K562 (cell line): ENCODE data around the gene P2RX3. TPM values are rescaled to one million over a fixed set of nuclear protein-coding genes. Genes with fewer than 3 reads are reported as not detected.

Experiments
- ARID3B ChIP-seq: fragments of 250-450 bp; sonication (Bioruptor Pico); IDR thresholded peaks from 2 replicates; pipeline ENCODE4 v1.4.0; 2020; ENCODE audit warnings: borderline replicate concordance
- BRD9 ChIP-seq: fragments of 450-650 bp; IDR thresholded peaks from 2 replicates; pipeline ENCODE4 v1.6.1; 2018; ENCODE audit warnings: low read depth; ENCODE audit not compliant: partially characterized antibody
- EP300 ChIP-seq: IDR thresholded peaks from 2 replicates; pipeline ENCODE4 v1.6.1; 2012; ENCODE audit warnings: low read length, improper control_type of control experiment
- ETS1 ChIP-seq: conservative IDR thresholded peaks from 2 replicates; pipeline ENCODE4 v1.6.1; 2011; ENCODE audit warnings: low read depth, mild to moderate bottlenecking, low read length; ENCODE audit not compliant: control insufficient read depth
- ETS2 ChIP-seq: IDR thresholded peaks from 2 replicates; pipeline ENCODE4 v1.6.1; 2016; ENCODE audit warnings: borderline replicate concordance, missing genetic modification characterization, mild to moderate bottlenecking, moderate library complexity, missing compliant biosample characterization; ENCODE audit not compliant: poor library complexity, severe bottlenecking
- L3MBTL2 ChIP-seq: fragments of 450-650 bp; IDR thresholded peaks from 2 replicates; pipeline ENCODE4 v1.6.1; 2016; ENCODE audit warnings: mild to moderate bottlenecking, moderate library complexity
- MED1 ChIP-seq: sonication (generic); formaldehyde crosslinking; IDR thresholded peaks from 2 replicates; pipeline ENCODE4 v1.8.1; 2023; ENCODE audit warnings: missing genetic modification reagents, borderline replicate concordance
- MYNN ChIP-seq, 2 experiments: sonication (generic); formaldehyde crosslinking in 1 of 2; IDR thresholded peaks; 2 replicates each; pipeline versions ENCODE4 v1.5.0 to v1.6.1; 2016 to 2020; ENCODE audit warnings: antibody characterized with exemption in 1 of 2, missing genetic modification reagents in 1 of 2
- NONO ChIP-seq, 2 experiments: fragments of 200-400 bp in 1 of 2; fragments of 450-650 bp in 1 of 2; formaldehyde crosslinking in 1 of 2; IDR thresholded peaks; 2 replicates each; pipeline ENCODE4 v1.6.1; 2017; ENCODE audit warnings: low read depth in 2 of 2, mild to moderate bottlenecking in 2 of 2, moderate library complexity in 2 of 2, low read length in 1 of 2
- PML ChIP-seq: IDR thresholded peaks from 2 replicates; pipeline ENCODE4 v1.6.1; 2012; ENCODE audit warnings: low read length, inconsistent platforms
- POLR2B ChIP-seq: fragments of 450-650 bp; IDR thresholded peaks from 2 replicates; pipeline ENCODE4 v1.6.1; 2018; ENCODE audit warnings: low read depth; ENCODE audit not compliant: partially characterized antibody
- POU5F1 ChIP-seq: fragments of 150-350 bp; IDR thresholded peaks from 2 replicates; pipeline ENCODE4 v1.6.1; 2014; ENCODE audit warnings: borderline replicate concordance, low read length, low read depth, mild to moderate bottlenecking; ENCODE audit not compliant: partially characterized antibody
- SREBF2 ChIP-seq: sonication (generic); formaldehyde crosslinking; IDR thresholded peaks from 2 replicates; pipeline ENCODE4 v1.4.0; 2020; ENCODE audit warnings: mild to moderate bottlenecking, missing genetic modification reagents
- THAP12 ChIP-seq: fragments of 250-450 bp; sonication (Bioruptor Pico); IDR thresholded peaks from 2 replicates; pipeline ENCODE4 v1.9.0; 2021; ENCODE audit warnings: mild to moderate bottlenecking, inconsistent platforms
- THAP7 ChIP-seq: fragments of 250-450 bp; sonication (Bioruptor Pico); IDR thresholded peaks from 2 replicates; pipeline ENCODE4 v1.5.0; 2021
- TRIM28 ChIP-seq: fragments of 450-650 bp; IDR thresholded peaks from 2 replicates; pipeline ENCODE4 v1.6.1; 2017
- ZNF589 ChIP-seq: fragments of 200-800 bp; sonication (Bioruptor generic); IDR thresholded peaks from 2 replicates; pipeline ENCODE4 v1.6.1; 2016; ENCODE audit warnings: low read depth, missing genetic modification characterization, missing compliant biosample characterization
- ZNF740 ChIP-seq, 3 experiments: fragments of 200-800 bp in 1 of 3; sonication (Bioruptor generic) in 1 of 3; sonication (generic) in 1 of 3; formaldehyde crosslinking in 1 of 3; IDR thresholded peaks; 2 replicates each; pipeline versions ENCODE4 v1.6.1 to v1.8.0; 2016 to 2022; ENCODE audit warnings: mild to moderate bottlenecking in 2 of 3, missing compliant biosample characterization in 2 of 3, missing genetic modification characterization in 2 of 3, missing genetic modification reagents in 1 of 3
- ZNF780A ChIP-seq: fragments of 250-450 bp; sonication (Bioruptor Pico); IDR thresholded peaks from 2 replicates; pipeline ENCODE4 v1.5.0; 2021; ENCODE audit warnings: mild to moderate bottlenecking
- polyA plus RNA-seq, 8 experiments: library from polyadenylated mRNA; depleted of rRNA in 4 of 8; stranded (reverse) in 5 of 8; unstranded in 3 of 8; fragments of >200 nt; fragmentation: Nextera tagmentation in 2 of 8; fragmentation: Illumina TruSeq in 1 of 8; extraction: Ambion mirVana in 2 of 8; extraction: Trizol in 1 of 8; gene quantifications; 2 replicates each; pipeline versions ENCODE4 v1.2.1 to v1.2.3, GENCODE V29; 2011 to 2014; ENCODE audit warnings: inconsistent platforms in 1 of 8, missing spikeins in 1 of 8
- total RNA-seq, 7 experiments: library from RNA; depleted of rRNA in 6 of 7; stranded (reverse); fragments of >200 nt in 6 of 7; fragmentation: Illumina TruSeq in 2 of 7; extraction: Trizol in 2 of 7; gene quantifications; 2 replicates each; pipeline versions ENCODE4 v1.2.1 to v1.2.3, GENCODE V29; 2011 to 2021; ENCODE audit warnings: low replicate concordance in 1 of 7

Gene P2RX3
- total and polyA plus RNA-seq, 9 of the 15 experiments (the other 6 are each of a cell fraction or from before 2014, with no cell fraction given) = not detected

- TF ChIP-seq ARID3B (CRISPR knock-in tag) = 0 out of 2 replicates have a peak, but pooled peaks have one; percentile 21
- TF ChIP-seq ZNF740 (CRISPR knock-in tag; IDR thresholded peaks at IDR 0.05) = no peak
- TF ChIP-seq ZNF740 (tag; IDR thresholded peaks at IDR 0.05) = no peak
- no peak for TF ChIP-seq THAP7 (CRISPR knock-in tag)
- TF ChIP-seq L3MBTL2 = 0 out of 2 replicates have a peak, but pooled peaks have one; percentile 36
- no peak for TF ChIP-seq ZNF780A
- TF ChIP-seq ETS2 = no peak
- no peak for TF ChIP-seq SREBF2 (CRISPR knock-in tag)
- peak; percentile 27; the same call in 1 of the 2 replicates for TF ChIP-seq THAP12 (CRISPR knock-in tag)
- TF ChIP-seq EP300 = 0 out of 2 replicates have a peak, but pooled peaks have one; percentile 18
- TF ChIP-seq BRD9 = no peak
- no peak for TF ChIP-seq POU5F1
- TF ChIP-seq NONO (IDR thresholded peaks at IDR 0.05; ENCODE audit: low read depth in 2 of 2, low read length in 1 of 2) = no peak
- no peak for TF ChIP-seq MED1
- no peak for TF ChIP-seq PML
- no peak for TF ChIP-seq ZNF589 (CRISPR knock-in tag)
- no peak for TF ChIP-seq ETS1
- TF ChIP-seq POLR2B = no peak
- TF ChIP-seq TRIM28 = no peak
- no peak for TF ChIP-seq MYNN (IDR thresholded peaks at IDR 0.05)
- TF ChIP-seq MYNN (CRISPR knock-in tag; IDR thresholded peaks at IDR 0.05) = no peak
Measured at GRCh38 chr11:57340039-57340615, 2.0 kb downstream of the P2RX3 start (continued).
